Cardiac fibroblast (primary cell): ENCODE measurements around the gene PGAM2.

Source experiments
- DNase-seq, 2 donors: peaks; one replicate each; pipeline versions ENCODE4 v3.0.0 to v3.0.0-alpha.2; 2010; ENCODE audit warnings: low read depth in 2 of 2
- H3K4me3 ChIP-seq, 2 donors: replicated peaks in 1 of 2; 1 replicate in 1 of 2; 2 replicates in 1 of 2; pipeline ENCODE4 v1.5.1; 2011; ENCODE audit warnings: low read depth in 2 of 2, low read length in 2 of 2, mild to moderate bottlenecking in 2 of 2, moderate library complexity in 1 of 2
- TF ChIP-seq, protein P1 (sequence below): IDR thresholded peaks from one replicate; pipeline ENCODE4 v1.5.1; 2011; ENCODE audit warnings: low read depth, mild to moderate bottlenecking, low read length, inconsistent platforms

The PGAM2 gene

GRCh38 chr7:44057181-44057848 lies 8.1 kb downstream of the PGAM2 start:
- DNase-seq: no peak
- H3K4me3 ChIP-seq: no peak overlapping the region
- TF ChIP-seq, protein P1, sequence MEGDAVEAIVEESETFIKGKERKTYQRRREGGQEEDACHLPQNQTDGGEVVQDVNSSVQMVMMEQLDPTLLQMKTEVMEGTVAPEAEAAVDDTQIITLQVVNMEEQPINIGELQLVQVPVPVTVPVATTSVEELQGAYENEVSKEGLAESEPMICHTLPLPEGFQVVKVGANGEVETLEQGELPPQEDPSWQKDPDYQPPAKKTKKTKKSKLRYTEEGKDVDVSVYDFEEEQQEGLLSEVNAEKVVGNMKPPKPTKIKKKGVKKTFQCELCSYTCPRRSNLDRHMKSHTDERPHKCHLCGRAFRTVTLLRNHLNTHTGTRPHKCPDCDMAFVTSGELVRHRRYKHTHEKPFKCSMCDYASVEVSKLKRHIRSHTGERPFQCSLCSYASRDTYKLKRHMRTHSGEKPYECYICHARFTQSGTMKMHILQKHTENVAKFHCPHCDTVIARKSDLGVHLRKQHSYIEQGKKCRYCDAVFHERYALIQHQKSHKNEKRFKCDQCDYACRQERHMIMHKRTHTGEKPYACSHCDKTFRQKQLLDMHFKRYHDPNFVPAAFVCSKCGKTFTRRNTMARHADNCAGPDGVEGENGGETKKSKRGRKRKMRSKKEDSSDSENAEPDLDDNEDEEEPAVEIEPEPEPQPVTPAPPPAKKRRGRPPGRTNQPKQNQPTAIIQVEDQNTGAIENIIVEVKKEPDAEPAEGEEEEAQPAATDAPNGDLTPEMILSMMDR: no peak

DNA sequence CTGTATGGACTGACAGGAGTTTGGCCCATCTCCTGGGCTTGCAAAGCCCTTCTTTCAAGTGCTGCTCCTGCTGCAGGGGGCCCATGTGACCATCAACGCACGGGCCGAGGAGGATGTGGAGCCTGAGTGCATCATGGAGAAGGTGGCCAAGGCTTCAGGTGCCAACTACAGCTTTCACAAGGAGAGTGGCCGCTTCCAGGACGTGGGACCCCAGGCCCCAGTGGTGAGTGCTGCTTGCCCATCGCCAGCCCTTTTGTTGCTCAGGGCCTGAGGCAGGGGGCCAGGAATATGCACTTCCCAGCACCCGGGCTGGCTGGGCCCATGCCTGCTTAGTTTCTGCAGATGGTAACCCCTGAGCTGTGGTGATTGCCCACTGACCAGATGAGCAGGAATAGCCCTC lies 8.7 kb downstream of the PGAM2 start:
- no peak overlapping the region for H3K4me3 ChIP-seq
- TF ChIP-seq, protein P1: no peak
- no peak for DNase-seq

DNA sequence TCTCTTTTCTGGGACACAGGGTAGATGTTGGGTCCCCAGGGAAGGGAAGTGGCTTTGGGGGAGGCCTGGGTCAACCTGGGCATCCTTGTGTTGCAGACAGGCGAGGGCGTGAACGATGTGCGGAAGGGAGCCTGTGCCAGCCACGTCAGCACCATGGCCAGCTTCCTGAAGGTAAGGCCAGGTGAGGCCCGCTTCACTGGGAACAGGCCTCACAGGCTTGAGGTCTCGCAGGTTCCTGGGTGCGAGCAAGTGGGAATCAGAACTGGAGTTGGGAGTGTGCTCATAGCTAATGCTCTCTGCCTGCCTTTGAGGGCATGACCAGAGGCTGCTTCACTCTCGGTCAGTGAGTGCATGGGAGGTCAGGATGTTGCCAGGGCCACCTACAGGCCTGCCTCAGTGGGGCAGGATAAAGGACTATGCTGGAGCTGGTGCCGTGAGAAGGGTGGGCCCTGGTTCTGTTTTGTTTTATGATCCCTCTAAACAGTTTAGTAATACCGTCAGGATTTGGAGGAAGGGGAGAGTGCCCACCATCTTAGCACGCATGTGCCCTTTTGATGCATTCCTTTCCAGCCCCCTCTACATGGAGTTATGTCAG lies 12.5 kb downstream of the PGAM2 start:
- H3K4me3 ChIP-seq: no peak overlapping the region
- TF ChIP-seq, protein P1: peak; percentile 5
- no peak for DNase-seq

- no peak overlapping the region for H3K4me3 ChIP-seq
- no peak for DNase-seq
- TF ChIP-seq, protein P1: no peak
Observed at GRCh38 chr7:44051611-44052220, 13.7 kb downstream of the PGAM2 start.

- no peak overlapping the region for H3K4me3 ChIP-seq
- no peak for DNase-seq
- TF ChIP-seq, protein P1: no peak
Observed at GRCh38 chr7:44050915-44051560, 14.3 kb downstream of the PGAM2 start.

DNA sequence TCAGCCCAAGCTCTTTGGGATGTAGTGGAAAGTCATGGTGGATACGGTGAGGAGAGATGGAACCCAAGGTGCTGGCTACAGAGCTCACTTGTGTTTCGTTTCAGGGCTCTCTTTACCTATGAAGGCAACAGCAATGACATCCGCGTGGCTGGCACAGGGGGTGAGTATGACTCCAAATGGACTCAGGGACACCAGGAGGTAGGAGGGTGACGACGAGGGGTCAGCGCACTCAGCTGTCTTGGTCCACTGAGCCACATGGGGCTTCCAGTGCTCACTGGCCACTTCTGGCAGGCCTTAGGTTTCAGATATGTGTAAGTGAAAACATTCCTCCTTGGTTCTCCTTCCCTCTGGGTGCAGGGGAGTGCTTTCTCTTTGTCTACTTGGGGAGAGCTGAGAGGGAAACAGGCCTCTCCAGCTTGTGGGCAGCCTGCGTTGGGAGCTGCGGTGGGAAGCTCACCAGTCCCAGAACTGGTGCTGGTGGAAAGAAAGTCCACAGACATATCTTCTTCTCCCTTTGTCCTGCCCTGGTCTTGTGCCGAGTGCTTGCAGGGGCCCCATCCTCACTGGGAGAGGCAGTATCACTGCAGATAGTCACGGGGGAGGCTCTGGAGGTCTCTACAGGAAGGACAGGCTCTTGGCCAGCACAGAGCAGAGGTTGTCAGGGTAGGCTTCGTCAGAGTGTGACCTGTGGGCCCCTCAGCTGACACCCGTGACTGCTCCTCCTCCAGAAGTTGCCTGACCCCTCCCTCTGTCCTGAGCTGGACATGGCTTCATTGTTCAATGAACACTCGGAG lies 15.0 kb downstream of the PGAM2 start:
- no peak overlapping the region for H3K4me3 ChIP-seq
- TF ChIP-seq, protein P1: no peak
- no peak for DNase-seq
